Measurements from ENCODE around the gene GFRA1.

GFRA1 gene

GRCh38 chr10:116237970-116238369, 35.0 kb downstream of the GFRA1 start:
- no peak for TF ChIP-seq CTCF (IDR thresholded peaks at IDR 0.05)

- no peak for TF ChIP-seq CTCF (IDR thresholded peaks at IDR 0.05)
Observed at GRCh38 chr10:116237260-116237659, 35.7 kb downstream of the GFRA1 start.

- TF ChIP-seq CTCF (IDR thresholded peaks at IDR 0.05): no peak
Observed at GRCh38 chr10:116233230-116233629, 39.8 kb downstream of the GFRA1 start.

- no peak for TF ChIP-seq CTCF (IDR thresholded peaks at IDR 0.05)
Observed at GRCh38 chr10:116232613-116233012, 40.4 kb downstream of the GFRA1 start.

GRCh38 chr10:116226766-116227165, 46.2 kb downstream of the GFRA1 start:
- no peak for TF ChIP-seq CTCF (IDR thresholded peaks at IDR 0.05)

GRCh38 chr10:116226053-116226452, 47.0 kb downstream of the GFRA1 start:
- TF ChIP-seq CTCF (IDR thresholded peaks at IDR 0.05): no peak

- no peak for TF ChIP-seq CTCF (IDR thresholded peaks at IDR 0.05)
Observed at GRCh38 chr10:116223289-116223688, 49.7 kb downstream of the GFRA1 start.

GRCh38 chr10:116221053-116221452, 52.0 kb downstream of the GFRA1 start:
- TF ChIP-seq CTCF (IDR thresholded peaks at IDR 0.05): no peak

Measured in LNCAP (cell line).